UCSD-AML1 (cell line): ENCODE data around the gene ADO.
A peak's percentile ranks its signal among the peaks of the same experiment; 100 is the strongest.

ENCODE experiments used
- DNase-seq: peaks from one replicate; lab custom pipeline; 2025; ENCODE audit not compliant: unreplicated experiment; lab: John Stamatoyannopoulos, UW

Gene ADO

DNA sequence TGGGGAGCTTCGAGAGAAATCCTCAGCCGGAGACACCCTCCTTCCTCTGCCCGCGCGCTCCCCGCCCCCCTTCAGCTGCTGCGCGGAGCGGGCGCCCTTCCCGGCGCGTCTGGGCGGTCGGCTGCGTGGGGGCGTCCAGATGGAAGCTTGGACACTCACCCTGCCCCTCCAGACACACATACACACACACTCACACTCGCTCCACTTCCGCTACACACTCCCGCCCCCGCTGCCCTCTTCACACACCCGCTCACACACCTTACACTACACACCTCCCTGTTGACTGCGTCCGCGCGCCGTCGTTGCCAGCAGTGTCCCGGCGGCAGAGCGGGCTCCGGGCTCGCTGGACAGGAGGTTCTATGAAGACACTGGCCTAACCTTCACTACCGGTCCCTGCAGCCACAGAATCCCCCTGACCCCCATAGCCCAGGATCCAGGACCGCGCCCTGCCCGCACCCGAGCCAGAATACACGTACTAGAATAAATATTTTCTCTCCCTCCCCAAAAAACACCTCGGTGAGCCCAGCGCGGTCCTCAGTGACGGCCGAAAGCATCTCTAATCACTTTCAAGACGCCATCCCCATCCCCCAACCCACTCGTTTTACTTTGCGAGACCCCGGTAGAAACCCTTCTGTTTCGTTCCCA lies 12.7 kb downstream of the ADO start:
- DNase-seq: peak; percentile 49

DNA sequence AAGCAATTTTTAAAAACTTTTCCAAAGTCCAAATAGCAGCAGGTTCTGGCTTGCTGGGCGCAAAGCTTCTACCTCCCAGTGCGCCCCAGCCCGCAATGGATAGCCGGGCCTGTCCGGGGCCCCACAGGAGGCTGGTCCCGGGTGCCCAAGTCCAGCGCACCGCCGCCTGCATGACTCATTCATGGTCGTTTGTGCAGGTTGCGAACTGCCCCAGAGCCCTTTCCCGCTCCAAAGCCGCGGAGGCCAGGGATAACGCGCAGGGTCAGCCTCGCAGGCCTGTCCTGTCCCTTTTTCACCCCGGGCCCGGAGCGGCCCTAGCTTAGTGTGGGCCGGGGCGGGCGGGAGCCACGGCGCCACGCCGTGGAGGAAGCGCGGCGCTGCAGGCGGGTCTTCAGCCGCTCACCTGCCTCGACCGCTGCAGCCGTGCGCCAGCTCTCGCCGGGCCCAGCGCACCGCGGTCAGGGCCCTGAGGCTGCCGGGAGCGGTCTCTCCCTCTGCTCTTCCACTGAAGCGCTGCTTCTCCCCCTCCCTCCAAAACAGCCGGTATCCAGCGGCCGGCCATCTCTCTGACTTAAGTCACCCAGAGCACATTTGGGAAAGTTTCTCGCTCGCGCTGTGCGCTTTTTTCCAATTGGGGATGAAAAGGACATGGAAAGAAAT lies 13.4 kb downstream of the ADO start:
- peak; percentile 76 for DNase-seq

DNA sequence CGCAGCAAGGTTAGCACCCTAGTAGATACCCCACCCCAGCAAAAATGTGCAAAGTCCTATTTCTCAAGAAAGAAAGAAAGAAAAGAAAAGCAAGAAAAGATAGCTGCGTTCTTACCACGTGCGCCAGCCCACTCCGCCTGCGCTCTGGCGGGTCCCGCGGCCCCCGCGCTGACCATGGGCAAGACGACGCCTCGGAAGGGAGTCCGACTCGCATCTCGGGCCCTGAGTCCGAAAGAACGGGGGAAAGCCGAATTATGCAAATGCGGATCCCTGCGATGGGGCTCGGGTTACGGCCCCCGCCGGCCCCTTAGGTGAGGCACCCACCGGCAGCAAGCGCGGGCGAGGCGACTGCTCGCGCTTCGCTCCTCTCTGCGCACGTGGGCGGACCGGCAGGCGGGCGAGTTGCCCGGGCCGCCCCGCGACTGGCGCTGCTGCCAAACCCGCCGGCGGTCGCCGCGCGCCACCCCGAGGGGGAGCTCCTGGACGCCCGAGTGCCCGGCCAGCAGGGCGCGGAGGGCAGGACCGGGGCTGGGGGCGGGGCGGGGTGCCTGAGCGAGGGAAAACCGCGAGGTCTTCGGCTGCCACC lies 14.0 kb downstream of the ADO start:
- DNase-seq: no peak

DNA sequence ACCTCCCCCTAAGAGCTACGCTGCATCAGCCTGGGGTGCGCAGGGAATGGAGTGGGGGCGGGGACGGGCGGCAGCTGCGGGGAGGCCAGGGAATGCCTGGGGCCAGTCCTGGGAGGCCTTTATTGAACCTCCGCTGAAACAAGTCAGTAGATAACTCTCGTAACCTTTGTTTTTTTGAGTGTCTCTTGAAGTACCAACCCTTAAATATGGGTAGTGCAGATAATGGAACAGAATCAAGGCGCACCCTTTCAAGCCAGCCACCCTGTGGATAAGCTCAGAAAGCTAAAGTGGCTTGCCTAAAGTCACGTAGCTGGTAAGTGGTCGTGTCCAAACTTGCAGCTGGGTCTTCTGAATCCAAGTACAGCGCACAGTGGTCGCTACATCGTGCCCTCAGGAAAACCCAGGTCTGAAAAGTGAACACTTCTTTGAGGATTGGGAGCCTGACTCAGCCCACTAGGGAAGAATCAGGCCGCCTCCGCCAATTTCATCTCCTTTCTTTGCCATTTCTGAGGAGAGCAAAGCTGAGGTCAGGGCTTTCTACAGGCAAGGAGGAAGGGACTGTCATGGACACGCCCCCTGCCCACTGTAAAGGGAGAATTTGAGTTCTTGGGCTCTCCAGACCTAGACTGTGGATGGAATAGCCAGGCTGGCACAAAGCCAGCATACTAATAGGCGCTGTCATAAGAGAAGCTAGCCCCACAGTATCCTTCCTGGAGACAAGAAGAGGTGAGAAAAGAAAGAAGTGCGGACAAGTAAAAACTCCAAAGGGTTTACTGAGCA lies 14.8 kb downstream of the ADO start:
- DNase-seq: no peak

DNA sequence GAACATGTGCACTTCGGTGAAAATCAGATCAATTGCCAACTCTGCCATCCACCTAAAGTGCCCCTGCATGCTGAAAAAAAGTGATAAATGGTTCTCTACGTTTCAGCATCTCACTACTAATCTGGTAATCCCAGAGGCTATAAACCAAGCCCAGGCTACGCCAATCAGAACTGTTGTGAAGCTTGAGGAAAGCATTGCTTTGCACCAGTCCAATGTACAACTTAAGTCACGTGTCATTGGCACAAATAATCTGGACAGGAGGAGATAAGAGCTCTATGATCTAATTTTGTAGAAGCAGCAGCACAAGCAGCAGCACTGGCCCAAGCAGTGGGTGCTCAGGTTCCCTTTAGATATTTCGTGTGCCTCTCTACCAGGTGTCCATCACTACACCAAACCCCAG lies 16.1 kb downstream of the ADO start:
- no peak for DNase-seq

DNA sequence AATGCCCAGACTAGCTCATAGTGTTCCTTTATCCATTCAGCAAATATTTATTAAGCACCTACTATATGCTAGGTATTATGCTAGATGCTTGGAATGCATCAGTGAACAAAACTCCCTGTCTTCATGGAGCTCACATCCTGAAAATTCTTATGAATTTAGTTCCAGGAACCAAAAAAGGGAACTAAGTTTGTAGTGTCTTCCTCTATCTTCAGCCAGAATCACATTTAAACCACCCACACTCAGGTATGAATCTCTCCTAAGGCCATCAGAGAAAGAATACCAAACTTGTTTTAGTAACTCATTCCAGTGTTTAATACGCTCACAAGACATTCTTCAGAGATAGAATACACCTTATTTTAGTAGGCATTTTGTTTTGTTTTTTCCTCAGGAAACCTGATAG lies 21.8 kb downstream of the ADO start:
- no peak for DNase-seq

DNA sequence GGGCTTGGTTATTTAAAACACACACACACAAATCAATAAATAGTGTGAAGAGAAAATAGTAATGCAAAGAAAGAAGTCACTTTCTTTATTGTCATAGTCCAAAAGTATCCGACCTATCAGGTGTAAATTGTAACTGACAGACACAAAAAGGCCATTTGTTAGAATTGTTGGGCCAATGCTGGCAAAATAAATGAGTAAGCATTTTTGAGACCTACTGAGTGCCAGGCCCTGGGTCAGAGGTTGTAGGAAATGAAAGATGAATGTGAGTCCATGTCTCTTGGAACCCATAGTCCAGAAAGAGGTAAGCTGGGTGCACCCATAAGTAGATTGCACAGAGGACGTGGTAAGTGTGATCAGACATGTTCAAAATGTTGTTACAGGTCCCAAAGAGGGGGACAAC lies 25.1 kb downstream of the ADO start:
- DNase-seq: no peak

DNA sequence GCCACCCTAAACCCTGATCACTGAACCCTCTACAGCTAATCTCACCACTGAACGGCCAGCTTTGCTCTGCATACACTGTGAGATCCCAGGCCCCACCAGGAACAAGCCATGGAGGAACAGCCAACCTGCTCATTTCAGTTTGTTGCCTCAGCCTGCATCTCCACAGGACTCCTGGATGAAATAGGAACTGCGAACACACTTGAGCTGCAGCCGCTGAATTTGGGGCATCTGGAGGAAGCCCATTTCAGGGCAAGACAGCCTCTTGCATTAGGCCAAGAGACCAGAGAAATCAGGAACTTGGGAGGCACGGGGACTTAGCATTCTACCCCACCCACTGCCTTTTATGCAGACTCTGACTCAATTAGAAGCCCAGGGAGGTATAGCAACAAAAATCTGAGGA lies 26.2 kb downstream of the ADO start:
- no peak for DNase-seq

DNA sequence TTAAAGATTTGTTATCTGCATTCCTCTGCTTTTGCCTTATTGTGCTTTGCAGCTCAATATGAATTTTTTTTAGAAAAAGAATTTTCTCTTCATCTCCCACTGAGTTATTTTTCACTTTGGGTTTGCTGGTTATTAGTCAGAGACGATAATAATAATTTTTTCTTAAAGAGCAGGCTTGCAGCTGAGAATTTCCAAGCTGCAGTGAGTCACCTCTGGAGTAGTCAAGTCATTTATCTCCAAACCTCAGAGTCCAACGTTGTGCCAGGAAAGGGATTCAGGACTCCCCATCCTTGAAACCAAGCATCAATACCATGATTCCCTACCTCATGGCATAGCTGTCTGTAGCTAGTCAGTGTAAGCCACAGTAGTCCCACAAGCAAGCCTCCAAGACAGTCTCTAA lies 26.8 kb downstream of the ADO start:
- no peak for DNase-seq

DNA sequence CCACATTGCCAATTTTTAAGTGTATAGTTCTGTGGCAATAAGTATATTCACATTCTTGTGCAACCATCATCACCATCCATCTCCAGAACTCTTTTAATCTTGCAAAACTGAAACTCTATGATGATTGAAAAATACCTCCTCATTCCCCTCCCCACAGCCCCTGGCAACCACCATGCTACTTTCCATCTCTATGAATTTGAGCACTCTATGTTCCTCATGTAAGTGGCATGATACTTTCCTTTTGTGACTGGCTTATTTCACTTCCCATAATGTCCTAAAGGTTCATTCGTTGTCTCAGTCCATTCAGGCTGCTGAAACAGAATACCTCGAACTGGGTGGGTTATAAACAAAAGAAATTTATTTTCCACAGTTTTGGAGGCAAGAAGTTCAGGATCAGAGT lies 35.1 kb downstream of the ADO start:
- no peak for DNase-seq

DNA sequence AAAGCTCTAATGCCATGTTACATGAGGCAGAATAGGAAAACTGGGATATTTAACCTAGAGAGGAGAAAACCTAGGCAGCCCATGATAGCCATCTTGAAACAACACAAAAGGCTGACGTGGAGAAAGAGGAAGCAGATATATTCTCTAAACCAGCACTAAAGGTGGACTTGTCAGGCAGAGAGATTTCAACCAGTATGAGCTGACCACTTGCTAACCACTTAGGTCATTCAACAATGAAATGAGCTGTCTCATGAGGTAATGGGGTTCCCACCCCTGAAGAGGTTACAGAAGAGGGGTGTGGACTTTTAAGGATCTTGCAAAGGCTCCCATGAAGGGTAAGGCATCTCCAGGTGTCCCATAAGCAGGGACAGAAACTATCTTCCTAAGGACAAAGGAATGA lies 38.5 kb downstream of the ADO start:
- DNase-seq: no peak

DNA sequence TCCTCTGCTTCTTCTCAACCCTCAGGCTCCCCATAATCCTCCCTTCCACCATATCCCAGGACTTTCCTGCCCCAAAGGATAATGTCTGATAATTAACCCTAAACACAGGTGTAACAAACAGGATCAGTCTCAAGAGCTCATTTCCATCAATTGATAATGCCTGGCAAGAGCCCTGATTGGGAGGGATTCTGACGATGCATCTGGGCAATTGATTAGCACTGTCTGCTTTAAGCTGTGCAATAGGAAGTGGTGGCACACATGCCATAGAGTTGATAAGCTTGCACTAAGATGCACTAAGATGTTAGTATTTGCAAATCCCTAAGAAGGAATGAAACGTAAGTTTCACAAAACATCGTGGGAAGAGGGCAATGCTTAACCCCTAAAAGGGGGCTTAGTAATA lies 39.1 kb downstream of the ADO start:
- no peak for DNase-seq

DNA sequence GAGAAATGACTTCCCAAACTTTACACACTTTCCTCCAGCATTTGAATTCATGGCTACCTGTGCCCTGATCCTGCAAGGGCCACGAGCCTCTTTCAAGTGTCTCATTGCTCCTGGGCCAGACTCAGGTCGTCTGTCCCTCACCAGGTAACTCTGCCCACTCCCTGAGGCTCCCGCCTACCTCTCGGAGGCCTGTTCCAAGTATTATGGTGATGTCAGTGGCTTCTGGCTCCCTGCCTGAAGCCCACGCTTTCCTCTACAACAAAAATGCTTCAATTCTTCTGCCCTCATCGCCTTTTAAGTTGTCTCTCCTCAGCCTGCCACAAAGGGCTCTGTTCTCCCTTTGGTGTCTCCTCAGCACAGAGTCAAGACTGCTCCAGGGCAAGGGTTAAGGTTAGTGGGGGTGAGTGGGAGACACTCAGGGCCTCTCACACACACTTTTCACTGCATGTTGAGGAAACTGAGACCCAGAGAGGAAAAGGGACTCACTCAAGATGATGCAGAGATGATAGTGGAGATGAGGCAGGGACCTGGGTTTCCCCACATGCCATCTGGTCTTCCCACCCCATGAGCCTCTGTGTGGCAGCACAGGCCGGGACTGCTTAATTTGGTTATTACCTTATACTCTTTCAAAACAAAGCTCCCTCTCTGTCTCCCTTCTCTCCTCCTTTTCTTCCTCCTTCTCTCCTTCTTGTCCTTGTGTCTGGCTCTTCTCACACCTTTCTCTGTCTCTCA lies 39.9 kb downstream of the ADO start:
- no peak for DNase-seq

DNA sequence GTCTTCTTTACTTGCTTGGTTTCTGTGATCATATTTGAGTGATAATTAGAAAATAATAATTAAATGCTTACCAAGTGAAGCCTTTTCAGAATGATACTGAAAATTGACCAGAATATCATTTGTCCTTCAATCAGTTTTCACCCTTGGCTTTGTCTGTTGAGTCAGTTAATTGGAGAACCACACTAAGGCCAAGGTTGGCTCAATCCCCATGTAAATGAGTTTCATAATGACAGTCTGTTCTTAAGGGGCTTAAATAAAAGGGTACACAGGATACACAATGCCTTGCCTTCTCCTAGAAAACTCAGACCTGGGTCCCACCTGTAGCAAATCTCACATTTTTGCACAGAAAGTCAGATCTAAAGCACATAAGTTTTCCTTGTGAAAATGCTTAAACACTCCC lies 42.9 kb downstream of the ADO start:
- DNase-seq: no peak

DNA sequence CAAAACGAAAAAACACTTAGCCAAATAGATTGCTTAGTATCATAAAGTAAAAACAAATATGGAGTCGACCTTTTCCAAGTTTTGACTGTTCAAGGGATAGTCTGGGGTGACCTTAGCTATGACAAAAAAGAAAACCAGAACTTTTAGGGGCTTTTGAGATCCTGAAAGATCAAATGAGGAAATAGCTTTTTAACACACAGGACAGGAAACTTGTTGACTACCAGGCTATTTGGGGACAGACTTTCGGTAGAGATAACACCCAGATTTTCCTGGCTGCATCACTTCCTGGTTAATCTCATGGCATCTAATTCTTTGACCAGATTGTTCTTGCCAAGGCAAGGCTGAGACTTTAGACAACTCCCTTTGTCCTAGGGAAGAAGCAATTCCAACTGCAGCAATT lies 46.1 kb downstream of the ADO start:
- no peak for DNase-seq

DNA sequence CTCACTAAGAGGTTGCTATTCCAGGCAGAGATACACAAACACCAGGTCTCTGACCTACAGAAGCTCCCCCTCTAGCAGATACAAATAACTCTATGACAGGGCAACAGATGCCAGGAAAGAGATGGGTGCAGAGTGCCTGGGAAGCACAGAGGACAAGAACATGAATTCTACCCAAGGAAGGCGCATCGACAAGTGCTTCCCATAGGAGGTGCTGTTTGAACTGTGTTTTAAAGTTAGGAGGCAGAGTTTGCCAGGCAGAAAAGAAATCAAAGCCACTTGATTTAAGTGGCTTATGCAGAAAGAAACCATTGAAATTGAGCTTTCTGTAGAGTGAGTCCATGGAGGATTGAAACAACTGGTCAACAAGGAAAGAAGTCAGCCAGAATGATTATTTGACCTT lies 46.9 kb downstream of the ADO start:
- no peak for DNase-seq

DNA sequence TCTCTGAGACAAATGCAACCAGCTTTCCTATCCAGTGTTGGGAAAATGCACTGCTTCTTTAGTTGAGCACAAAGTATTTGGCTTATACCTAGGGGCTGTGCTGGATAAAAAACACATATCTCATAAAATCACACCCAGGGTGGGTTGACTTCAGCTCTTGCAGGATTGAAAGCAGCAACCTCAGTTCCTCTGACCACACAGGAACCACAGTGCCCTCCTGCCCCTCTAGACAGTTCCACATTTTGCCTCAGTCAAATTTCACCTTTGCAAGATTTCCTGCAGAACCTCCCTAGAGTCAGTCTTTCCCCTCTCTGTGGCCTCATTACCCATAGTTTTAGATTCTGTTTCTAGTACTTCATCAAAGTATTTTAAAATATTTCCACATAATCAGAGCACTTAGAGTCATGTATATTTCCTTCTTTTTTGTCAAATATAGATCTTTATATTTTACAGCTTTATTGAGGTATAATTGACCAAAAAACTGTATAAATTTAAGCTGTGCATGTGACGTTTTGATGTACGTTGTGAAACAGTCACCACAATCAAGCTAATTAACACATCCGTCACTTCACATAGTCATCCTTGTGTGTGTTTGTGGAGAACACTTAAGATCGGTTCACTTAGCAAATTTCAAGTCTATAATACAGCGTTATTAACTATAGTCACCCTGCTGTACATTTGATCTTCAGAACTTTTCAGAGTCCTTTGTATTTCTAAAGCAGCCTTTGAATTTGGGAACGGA lies 48.6 kb downstream of the ADO start:
- DNase-seq: no peak

DNA sequence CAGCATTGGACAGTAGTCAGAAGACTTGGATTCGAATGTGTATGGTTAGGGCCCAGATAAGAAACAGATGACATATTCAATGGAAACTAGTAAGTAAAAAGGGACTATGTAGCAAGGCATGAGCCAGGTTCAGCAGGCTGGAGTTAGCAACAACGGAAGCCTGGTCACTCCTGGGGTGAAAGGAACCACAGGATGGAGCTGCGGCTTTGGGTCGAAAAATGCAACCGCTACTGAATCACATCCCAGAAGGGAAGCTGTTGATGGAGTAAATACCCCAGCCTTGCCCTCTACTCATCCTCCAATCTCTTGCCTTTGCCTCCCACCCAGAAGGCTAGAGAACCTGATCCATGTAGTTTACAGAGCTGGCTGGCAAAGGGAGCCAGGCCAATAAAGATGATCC lies 49.2 kb downstream of the ADO start:
- peak; percentile 58 for DNase-seq

DNA sequence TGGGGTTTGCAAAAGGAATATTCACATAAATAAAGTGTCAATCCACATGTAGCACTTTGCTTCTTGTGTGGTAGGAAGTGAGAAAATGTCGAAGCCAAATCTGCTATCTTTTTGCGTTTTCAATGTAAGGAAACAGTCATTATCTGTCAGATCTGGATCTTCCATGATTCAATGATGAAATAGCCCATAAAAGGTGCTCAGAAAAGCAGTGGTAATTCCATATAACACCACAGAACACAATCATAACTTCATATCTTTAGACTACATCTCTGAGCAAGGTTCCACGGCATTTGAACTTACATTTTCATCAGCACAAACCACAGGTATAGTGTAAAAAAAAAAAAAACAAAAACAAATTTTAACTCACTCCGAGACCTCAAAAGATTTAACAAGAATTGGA lies 51.5 kb downstream of the ADO start:
- no peak for DNase-seq
